OCI-LY1 (cell line): ENCODE measurements around the gene COL15A1.

Experiments used
- CTCF ChIP-seq: fragments of 200-600 bp; sonication (generic), shearing (Covaris generic); IDR thresholded peaks from 2 replicates; pipeline ENCODE4 v1.5.1; 2017; ENCODE audit warnings: mild to moderate bottlenecking, antibody characterized with exemption, low read length, moderate library complexity, mixed read lengths
- EZH2 ChIP-seq: fragments of 200-600 bp; sonication (generic), shearing (Covaris generic); IDR thresholded peaks from 2 replicates; pipeline ENCODE4 v1.8.0; 2017; ENCODE audit warnings: borderline replicate concordance, mixed run types, mild to moderate bottlenecking, antibody characterized with exemption, low read length, moderate library complexity, mixed read lengths

- TF ChIP-seq CTCF (no peak), EZH2 (no peak)
Measured at GRCh38 chr9:98899408-98900056, 44.2 kb upstream of the COL15A1 start.
